B cell (primary cell): ENCODE results near the gene MYO1G. TPM values are rescaled to one million over a fixed set of nuclear protein-coding genes. Genes with fewer than 3 reads are reported as not detected.

Source experiments
- ATAC-seq: fragments of 200-7000 bp; cut with Tn5 transposase; one replicate; pipeline ENCODE4 v1.10.0; 2021; ENCODE audit warnings: low read depth, mild to moderate bottlenecking, moderate number of reproducible peaks, moderate library complexity
- CTCF ChIA-PET: fragments of 350-600 bp; sonication (Branson Sonifier 250); formaldehyde crosslinking; loops from one replicate; lab custom pipeline; 2021; ENCODE audit warnings: antibody characterized with exemption, inconsistent platforms; lab: Charles Lee
- POLR2A ChIA-PET: fragments of 350-600 bp; sonication (Branson Sonifier 250); formaldehyde crosslinking; loops from one replicate; lab custom pipeline; 2021; ENCODE audit warnings: antibody characterized with exemption; lab: Charles Lee
- DNase-seq: peaks from one replicate; pipeline ENCODE4 v3.0.0; 2013
- H2AFZ ChIP-seq: 2 replicates; pipeline ENCODE4 v1.6.1; 2012; ENCODE audit warnings: mild to moderate bottlenecking, low read depth, low read length; ENCODE audit not compliant: insufficient read depth, poor library complexity, severe bottlenecking
- H3K27ac ChIP-seq, 2 donors: 1 replicate in 1 of 2; 2 replicates in 1 of 2; pipeline ENCODE4 v1.5.1; 2012 to 2013; ENCODE audit warnings: low read length in 2 of 2, mild to moderate bottlenecking in 2 of 2, moderate library complexity in 1 of 2
- H3K27me3 ChIP-seq, 4 experiments: fragments of 200-600 bp in 1 of 4; sonication (generic) in 1 of 4; replicated peaks in 1 of 4; 1 replicate in 2 of 4; 2 replicates in 2 of 4; pipeline versions ENCODE4 v1.6.1 to v1.7.0; 2013 to 2016; ENCODE audit warnings: low read length in 3 of 4, mild to moderate bottlenecking in 2 of 4, mixed read lengths in 1 of 4, moderate library complexity in 1 of 4; ENCODE audit not compliant: insufficient read depth in 4 of 4, control insufficient read depth in 3 of 4; ENCODE audit errors: control extremely low read depth in 1 of 4
- H3K36me3 ChIP-seq, 2 experiments: replicated peaks in 1 of 2; 1 replicate in 1 of 2; 2 replicates in 1 of 2; pipeline versions ENCODE4 v1.6.1 to v1.7.1; 2013; ENCODE audit warnings: low read length in 1 of 2; ENCODE audit not compliant: insufficient read depth in 2 of 2, control insufficient read depth in 1 of 2; ENCODE audit errors: control extremely low read depth in 1 of 2, extremely low read depth in 1 of 2
- H3K4me1 ChIP-seq, 2 donors: fragments of 200-600 bp in 1 of 2; sonication (generic) in 1 of 2; 1 replicate in 1 of 2; 2 replicates in 1 of 2; pipeline versions ENCODE4 v1.5.1 to v1.6.1; 2013 to 2017; ENCODE audit warnings: low read length in 2 of 2; ENCODE audit not compliant: control insufficient read depth in 2 of 2, insufficient read depth in 2 of 2
- H3K4me2 ChIP-seq: replicated peaks from 2 replicates; pipeline ENCODE3; 2012; ENCODE audit warnings: mild to moderate bottlenecking, low read depth, low read length; ENCODE audit not compliant: poor library complexity, severe bottlenecking
- H3K4me3 ChIP-seq, 5 experiments: fragments of 200-600 bp in 1 of 5; sonication (generic) in 1 of 5; 1 replicate in 3 of 5; 2 replicates in 2 of 5; pipeline versions ENCODE4 v1.5.1 to v1.7.0; 2011 to 2016; ENCODE audit warnings: low read length in 4 of 5, mild to moderate bottlenecking in 4 of 5, low read depth in 2 of 5, control low read depth in 1 of 5, moderate library complexity in 1 of 5; ENCODE audit not compliant: insufficient read depth in 1 of 5; ENCODE audit errors: control extremely low read depth in 1 of 5, extremely low read depth in 1 of 5
- H3K79me2 ChIP-seq: fragments of 200-600 bp; sonication (generic); one replicate; pipeline ENCODE4 v1.6.0; 2016; ENCODE audit warnings: low read length; ENCODE audit not compliant: control insufficient read depth, insufficient read depth
- H3K9ac ChIP-seq: fragments of 200-600 bp; sonication (generic); 2 replicates; pipeline ENCODE4 v1.6.1; 2017; ENCODE audit warnings: mild to moderate bottlenecking, low read length, moderate library complexity
- H3K9me3 ChIP-seq, 3 donors: one replicate each; pipeline versions ENCODE4 v1.6.1 to v1.7.1; 2013; ENCODE audit warnings: low read length in 2 of 3; ENCODE audit not compliant: control insufficient read depth in 2 of 3, insufficient read depth in 1 of 3; ENCODE audit errors: control extremely low read depth in 1 of 3
- H4K20me1 ChIP-seq: 2 replicates; pipeline ENCODE4 v1.6.0; 2012; ENCODE audit warnings: mild to moderate bottlenecking, low read length; ENCODE audit not compliant: insufficient read depth, control insufficient read depth, poor library complexity, severe bottlenecking
- H3K27ac Mint-ChIP-seq: one replicate; pipeline ENCODE4 v1.8.0; 2021; ENCODE audit warnings: mixed read lengths
- H3K27me3 Mint-ChIP-seq: one replicate; pipeline ENCODE4 v1.8.0; 2021; ENCODE audit warnings: mixed read lengths
- H3K4me1 Mint-ChIP-seq: one replicate; pipeline ENCODE4 v1.8.0; 2021; ENCODE audit warnings: mixed read lengths
- H3K4me3 Mint-ChIP-seq: one replicate; pipeline ENCODE4 v1.8.0; 2021; ENCODE audit warnings: mixed read lengths
- H3K9me3 Mint-ChIP-seq: one replicate; pipeline ENCODE4 v1.8.0; 2022; ENCODE audit warnings: mixed read lengths; ENCODE audit not compliant: insufficient read depth
- CTCF ChIP-seq: fragments of 200-600 bp; IDR thresholded peaks from one replicate; pipeline ENCODE4 v1.8.0; 2022; ENCODE audit warnings: antibody characterized with exemption, mild to moderate bottlenecking
- EZH2 ChIP-seq: IDR thresholded peaks from 2 replicates; pipeline ENCODE4 v1.6.1; 2012; ENCODE audit warnings: borderline replicate concordance, low read depth, mild to moderate bottlenecking, moderate library complexity, low read length; ENCODE audit not compliant: insufficient read depth, poor library complexity, severe bottlenecking
- WGBS: methylation state at CpG from one replicate; pipeline ENCODE4 v1.1.5; 2013; ENCODE audit warnings: missing lambda C conversion rate; ENCODE audit not compliant: insufficient coverage; 5-methylcytosine and 5-hydroxymethylcytosine counted together
- intact Hi-C: fragments of 100-400 bp; cut with micrococcal nuclease; formaldehyde crosslinking; loops from one replicate; pipeline ENCODE4 v1.10.0; 2022
- polyA plus RNA-seq: library from polyadenylated mRNA; depleted of rRNA; stranded (reverse); fragments of >200 nt; gene quantifications from 2 replicates; pipeline ENCODE4 v1.2.3, GENCODE V29; 2012
- total RNA-seq, 2 donors: library from RNA; stranded (reverse); fragments of 120-200 nt in 1 of 2; gene quantifications; 1 replicate in 1 of 2; 2 replicates in 1 of 2; pipeline versions ENCODE4 v1.2.3 to v1.2.4, GENCODE V29; 2013 to 2022

The MYO1G gene
- total and polyA plus RNA-seq, 2 donors (not counting 1 experiment from before 2014, with no cell fraction given), result 104 to 239 TPM

- Histone ChIP-seq H4K20me1 (no peaks in the 10 kb centered on the region), H3K4me3 (peak overlapping the region; percentile 62 to 92 (median 73)), H3K27me3 (no peaks in the 10 kb centered on the region), H3K4me1 (peaks cover 29 to 39% of the 10 kb centered on the region in 2 donors), H3K27ac (peak overlapping the region; percentile 97 to 98), H3K9ac (peak overlapping the region; percentile 78), H2AFZ (peak overlapping the region; percentile 81), H3K9me3 (no peaks in the 10 kb centered on the region), H3K79me2 (peaks cover 22% of the 10 kb centered on the region), H3K4me2 (peak overlapping the region; percentile 90), H3K36me3 (peaks cover 0 to 43% of the 10 kb centered on the region in 2 experiments)
- H3K4me1 Mint-ChIP-seq, result peaks cover 51% of the 10 kb centered on the region
- H3K27ac Mint-ChIP-seq, result peak overlapping the region; percentile 98
- intact Hi-C loops, result loop anchor here (1.0 to 5.0 kb wide), 7 partner anchors 8 to 404 kb away; partner anchors contain the start of genes H2AZ2, PPIA and TMED4
- peak; percentile 98 for DNase-seq
- ATAC-seq, result peak; percentile 94
- no peaks in the 10 kb centered on the region for H3K27me3 Mint-ChIP-seq
- no peak for TF ChIP-seq EZH2
- TF ChIP-seq CTCF, result no peak
- under 1% methylated on average over 66 of the region's 68 CpGs for WGBS
- no peaks in the 10 kb centered on the region for H3K9me3 Mint-ChIP-seq
- peak overlapping the region; percentile 98 for H3K4me3 Mint-ChIP-seq
- ChIA-PET CTCF (interaction anchor here (1.6 to 4.0 kb wide), 2 partner anchors 13 to 15 kb away, joined by 4 to 14 read pairs; no protein-coding TSS in a partner anchor), POLR2A (interaction anchor here (0.6 to 2.0 kb wide), 9 partner anchors 7 to 41 kb away, joined by 3 to 6 read pairs (median 4); partner anchors contain the start of gene MYO1G)
These were observed 7.6 kb upstream of the MYO1G start for GRCh38 chr7:44986218-44987053.
